Ovary (tissue), 3 donors: ENCODE results near the gene MEMO1.

Experiments
- CTCF ChIP-seq, 3 donors: fragments of 450-650 bp in 2 of 3; fragments of 200-600 bp in 1 of 3; IDR thresholded peaks; one replicate each; pipeline versions ENCODE4 v1.5.1 to v1.8.0; 2016 to 2022; ENCODE audit warnings: antibody characterized with exemption in 3 of 3, mild to moderate bottlenecking in 1 of 3
- EP300 ChIP-seq: sonication (generic); formaldehyde crosslinking; IDR thresholded peaks from one replicate; pipeline ENCODE4 v1.6.1; 2017; ENCODE audit warnings: antibody characterized with exemption
- donor health status: DM: no; HTN: no; CAD: no.

- no peak for TF ChIP-seq CTCF (IDR thresholded peaks at IDR 0.05)
- no peak for TF ChIP-seq EP300
Observed at GRCh38 chr2:32009516-32010256, 1.1 kb downstream of the MEMO1 start.
